ENCODE results near the gene RAPGEF4. TPM values are rescaled to one million over a fixed set of nuclear protein-coding genes. Genes with fewer than 3 reads are reported as not detected.

RAPGEF4 gene
- total and polyA plus RNA-seq, 2 donors (not counting 1 experiment from before 2014, with no cell fraction given): 0.22 to 0.30 TPM

DNA sequence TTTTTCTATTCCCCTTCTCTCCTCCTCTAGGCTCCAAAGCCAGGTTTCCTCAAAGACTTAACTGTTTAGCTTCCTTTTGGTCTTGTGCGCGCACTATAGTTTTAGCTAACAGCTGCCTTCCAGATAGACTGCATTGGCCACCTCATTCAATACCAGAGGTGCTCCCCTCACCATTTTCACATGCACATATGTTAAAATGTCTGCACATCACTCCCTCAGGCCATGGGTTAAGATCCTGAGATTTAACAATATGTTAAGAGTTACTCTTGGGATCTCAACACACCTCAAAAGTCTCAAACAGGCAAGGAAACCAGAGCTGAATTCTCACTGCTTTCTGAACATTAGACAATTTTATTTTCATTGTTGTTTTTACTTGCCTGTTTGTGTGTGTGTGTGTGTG lies 259.2 kb downstream of the RAPGEF4 start:
- H3K4me2 ChIP-seq (replicated peaks; ENCODE audit: low read depth, low read length, poor library complexity, severe bottlenecking): no peak overlapping the region
- CTCF ChIA-PET: no interaction called here

DNA sequence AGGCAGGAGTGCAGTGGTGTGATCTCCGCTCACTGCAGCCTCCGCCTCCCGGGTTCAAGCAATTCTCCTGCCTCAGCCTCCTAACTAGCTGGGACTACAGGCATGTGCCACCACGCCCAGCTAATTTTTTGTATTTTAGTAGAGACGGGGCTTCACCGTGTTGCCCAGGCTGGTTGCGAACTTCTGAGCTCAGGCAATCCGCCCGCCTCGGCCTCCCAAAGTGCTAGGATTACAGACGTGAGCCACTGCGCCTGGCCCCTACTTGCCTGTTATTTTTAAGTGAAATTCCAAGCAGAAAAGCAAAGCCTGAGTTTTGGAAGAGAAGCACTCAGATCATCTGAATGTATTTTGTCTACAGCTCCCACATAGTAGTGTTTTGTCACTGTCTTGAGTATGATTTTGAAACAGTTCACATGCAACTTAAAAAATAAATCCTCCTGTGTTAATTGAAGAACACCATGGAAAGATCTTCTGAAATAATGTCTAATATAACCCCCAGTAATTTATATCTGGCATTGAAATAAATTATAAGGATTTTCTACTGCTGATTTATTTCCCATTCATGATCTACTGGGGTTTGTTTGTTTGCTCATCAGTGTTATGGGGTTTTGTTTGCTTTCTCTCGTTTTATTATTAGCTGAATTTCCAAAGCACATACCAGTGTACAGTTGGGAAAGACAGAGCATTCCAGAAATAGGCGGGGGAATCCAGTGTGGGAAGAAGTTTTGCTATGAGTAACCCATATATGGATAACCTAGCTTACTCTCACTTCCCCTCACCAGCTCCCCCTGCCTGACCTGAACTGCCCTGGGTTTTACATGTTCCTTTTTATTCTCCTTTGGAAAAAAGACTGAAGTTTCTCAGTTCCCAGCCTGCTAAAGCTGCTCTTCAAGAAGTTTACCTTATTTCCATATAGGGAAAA lies 259.9 kb downstream of the RAPGEF4 start:
- H3K9me3 Mint-ChIP-seq (ENCODE audit: insufficient read depth): no peaks in the 10 kb centered on the region
- H3K27ac Mint-ChIP-seq: no peak overlapping the region
- no peaks in the 10 kb centered on the region for H3K4me1 Mint-ChIP-seq
- Histone ChIP-seq H3K79me2 (ENCODE audit: control insufficient read depth, insufficient read depth, low read length) (no peaks in the 10 kb centered on the region), H4K20me1 (ENCODE audit: control insufficient read depth, insufficient read depth, low read length, poor library complexity, severe bottlenecking) (no peaks in the 10 kb centered on the region), H3K4me3 (ENCODE audit: control extremely low read depth in 1 of 5, extremely low read depth in 1 of 5, insufficient read depth in 1 of 5, low read depth in 2 of 5, low read length in 4 of 5) (no peak overlapping the region), H3K9ac (ENCODE audit: low read length) (no peak overlapping the region), H3K4me2 (replicated peaks; ENCODE audit: low read depth, low read length, poor library complexity, severe bottlenecking) (no peak overlapping the region), H3K27me3 (replicated peaks in 1 of 4; ENCODE audit: control extremely low read depth in 1 of 4, control insufficient read depth in 3 of 4, insufficient read depth in 4 of 4, low read length in 3 of 4) (peaks cover 0 to 2% (median 0%) of the 10 kb centered on the region in 4 experiments), H3K36me3 (replicated peaks in 1 of 2; ENCODE audit: control extremely low read depth in 1 of 2, control insufficient read depth in 1 of 2, extremely low read depth in 1 of 2, insufficient read depth in 2 of 2, low read length in 1 of 2) (no peaks in the 10 kb centered on the region), H3K9me3 (ENCODE audit: control extremely low read depth in 1 of 3, control insufficient read depth in 2 of 3, insufficient read depth in 1 of 3, low read length in 2 of 3) (no peaks in the 10 kb centered on the region), H3K27ac (ENCODE audit: low read length in 2 of 2) (no peak overlapping the region), H2AFZ (ENCODE audit: insufficient read depth, low read depth, low read length, poor library complexity, severe bottlenecking) (no peak overlapping the region), H3K4me1 (ENCODE audit: control insufficient read depth in 2 of 2, insufficient read depth in 2 of 2, low read length in 2 of 2) (no peaks in the 10 kb centered on the region)
- ChIA-PET CTCF (interaction anchor here (1.4 kb wide), 1 partner anchor 32 kb away, joined by 4 read pairs; no protein-coding TSS in a partner anchor), POLR2A (no interaction called here)
- intact Hi-C loops (cut with micrococcal nuclease): no loop called here
- peaks cover 10% of the 10 kb centered on the region for H3K27me3 Mint-ChIP-seq
- DNase-seq (no peak), ATAC-seq (ENCODE audit: low read depth) (no peak)
- WGBS (ENCODE audit: insufficient coverage): 94% methylated on average over 9 of the region's 14 CpGs
- H3K4me3 Mint-ChIP-seq: no peak overlapping the region
- TF ChIP-seq, protein P1, sequence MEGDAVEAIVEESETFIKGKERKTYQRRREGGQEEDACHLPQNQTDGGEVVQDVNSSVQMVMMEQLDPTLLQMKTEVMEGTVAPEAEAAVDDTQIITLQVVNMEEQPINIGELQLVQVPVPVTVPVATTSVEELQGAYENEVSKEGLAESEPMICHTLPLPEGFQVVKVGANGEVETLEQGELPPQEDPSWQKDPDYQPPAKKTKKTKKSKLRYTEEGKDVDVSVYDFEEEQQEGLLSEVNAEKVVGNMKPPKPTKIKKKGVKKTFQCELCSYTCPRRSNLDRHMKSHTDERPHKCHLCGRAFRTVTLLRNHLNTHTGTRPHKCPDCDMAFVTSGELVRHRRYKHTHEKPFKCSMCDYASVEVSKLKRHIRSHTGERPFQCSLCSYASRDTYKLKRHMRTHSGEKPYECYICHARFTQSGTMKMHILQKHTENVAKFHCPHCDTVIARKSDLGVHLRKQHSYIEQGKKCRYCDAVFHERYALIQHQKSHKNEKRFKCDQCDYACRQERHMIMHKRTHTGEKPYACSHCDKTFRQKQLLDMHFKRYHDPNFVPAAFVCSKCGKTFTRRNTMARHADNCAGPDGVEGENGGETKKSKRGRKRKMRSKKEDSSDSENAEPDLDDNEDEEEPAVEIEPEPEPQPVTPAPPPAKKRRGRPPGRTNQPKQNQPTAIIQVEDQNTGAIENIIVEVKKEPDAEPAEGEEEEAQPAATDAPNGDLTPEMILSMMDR (IDR thresholded peaks at IDR 0.05): no peak
- no peak for TF ChIP-seq EZH2 (IDR thresholded peaks at IDR 0.05; ENCODE audit: borderline replicate concordance, insufficient read depth, low read depth, low read length, poor library complexity, severe bottlenecking)

More for the DNA sequence above, 259.2 kb downstream of the RAPGEF4 start:
- no peak overlapping the region for H3K9ac ChIP-seq (ENCODE audit: low read length)
- Mint-ChIP-seq H3K4me1 (no peaks in the 10 kb centered on the region), H3K27ac (no peak overlapping the region), H3K9me3 (ENCODE audit: insufficient read depth) (no peaks in the 10 kb centered on the region), H3K4me3 (no peak overlapping the region), H3K27me3 (peaks cover 9% of the 10 kb centered on the region)
- no peak overlapping the region for H3K4me3 ChIP-seq (ENCODE audit: control extremely low read depth in 1 of 5, extremely low read depth in 1 of 5, insufficient read depth in 1 of 5, low read depth in 2 of 5, low read length in 4 of 5)
- DNase-seq (no peak), ATAC-seq (ENCODE audit: low read depth) (no peak)
- POLR2A ChIA-PET: no interaction called here
- H2AFZ ChIP-seq (ENCODE audit: insufficient read depth, low read depth, low read length, poor library complexity, severe bottlenecking): no peak overlapping the region
- TF ChIP-seq, protein P1 (IDR thresholded peaks at IDR 0.05): no peak
- TF ChIP-seq EZH2 (IDR thresholded peaks at IDR 0.05; ENCODE audit: borderline replicate concordance, insufficient read depth, low read depth, low read length, poor library complexity, severe bottlenecking): no peak
- H3K79me2 ChIP-seq (ENCODE audit: control insufficient read depth, insufficient read depth, low read length): no peaks in the 10 kb centered on the region
- H3K27me3 ChIP-seq (replicated peaks in 1 of 4; ENCODE audit: control extremely low read depth in 1 of 4, control insufficient read depth in 3 of 4, insufficient read depth in 4 of 4, low read length in 3 of 4): peaks cover 0 to 2% (median 0%) of the 10 kb centered on the region in 4 experiments
- H3K9me3 ChIP-seq (ENCODE audit: control extremely low read depth in 1 of 3, control insufficient read depth in 2 of 3, insufficient read depth in 1 of 3, low read length in 2 of 3): no peaks in the 10 kb centered on the region
- no peaks in the 10 kb centered on the region for H3K36me3 ChIP-seq (replicated peaks in 1 of 2; ENCODE audit: control extremely low read depth in 1 of 2, control insufficient read depth in 1 of 2, extremely low read depth in 1 of 2, insufficient read depth in 2 of 2, low read length in 1 of 2)
- H4K20me1 ChIP-seq (ENCODE audit: control insufficient read depth, insufficient read depth, low read length, poor library complexity, severe bottlenecking): no peaks in the 10 kb centered on the region
- no peak overlapping the region for H3K27ac ChIP-seq (ENCODE audit: low read length in 2 of 2)
- intact Hi-C loops (cut with micrococcal nuclease): no loop called here
- H3K4me1 ChIP-seq (ENCODE audit: control insufficient read depth in 2 of 2, insufficient read depth in 2 of 2, low read length in 2 of 2): no peaks in the 10 kb centered on the region
- 100% methylated on average over 2 of the region's 2 CpGs for WGBS (ENCODE audit: insufficient coverage)

Data from B cell (primary cell).